ENCODE measurements around the gene S100A6.
A peak's percentile ranks its signal among the peaks of the same experiment; 100 is the strongest.
"Not testable (repeated sequence)": the region's sequence is repeated elsewhere in the genome, so short reads cannot be mapped to it uniquely, and the experiment has no call there.

S100A6 gene

DNA sequence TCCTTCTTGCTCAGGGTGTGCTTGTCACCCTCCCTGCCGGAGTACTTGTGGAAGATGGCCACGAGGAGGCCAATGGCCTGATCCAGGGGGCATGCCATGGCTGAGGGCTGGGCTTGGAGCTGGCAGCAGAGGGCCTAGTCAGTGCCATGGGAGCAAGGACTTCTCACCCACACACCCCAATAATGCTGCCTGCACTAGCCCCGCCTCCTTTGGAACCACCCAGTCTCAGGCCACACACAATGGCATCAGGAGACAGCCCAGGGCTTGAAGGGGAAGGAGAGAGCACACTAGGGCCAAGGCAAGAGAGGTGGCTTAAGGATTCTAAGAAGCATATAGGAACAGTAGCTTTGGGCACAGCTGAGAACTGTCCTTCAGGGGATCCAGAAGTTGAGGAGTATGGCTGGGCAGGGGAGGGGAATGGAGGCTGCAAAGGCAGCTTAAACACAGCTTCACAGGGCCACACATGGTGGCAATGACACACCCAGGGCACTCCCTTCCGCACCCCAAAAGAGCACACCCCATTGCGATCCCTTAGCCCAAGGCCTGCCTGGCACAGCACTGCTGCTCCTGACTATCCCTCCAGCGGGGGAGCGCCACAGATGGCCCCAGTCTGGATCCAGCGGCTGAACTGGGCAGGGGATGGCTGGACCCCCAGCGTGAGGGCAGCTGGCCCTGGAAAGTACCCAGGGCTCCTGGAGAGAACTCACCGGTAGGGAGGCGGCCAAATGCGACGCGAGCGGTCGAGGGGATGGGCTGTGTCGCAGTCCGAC, at the start of gene S100A6:
S100A6 (minus strand) TSS at position 750 of the 770 bp plus-strand sequence; CDS start at position 98, 652 bp downstream.
- DNase-seq = no peak

DNA sequence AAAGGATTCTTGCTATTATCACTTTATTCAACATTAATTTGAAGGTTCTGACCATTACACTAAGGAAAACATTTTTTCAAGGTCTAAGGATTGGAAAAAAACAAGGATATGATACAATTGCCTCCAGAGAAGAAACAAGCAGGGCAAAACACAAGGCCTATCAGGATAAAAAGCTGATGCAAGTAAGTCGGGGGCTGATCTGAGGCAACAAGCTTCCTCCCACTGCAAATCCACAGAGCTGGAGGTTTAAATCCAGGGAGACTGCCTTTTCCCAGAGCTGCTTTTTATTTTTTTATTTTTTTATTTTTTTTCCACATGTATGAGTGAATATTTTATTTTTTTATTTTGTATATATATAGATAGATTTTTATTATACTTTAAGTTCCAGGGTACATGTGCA, 49.2 kb upstream of the S100A6 start:
- no peak for DNase-seq

DNA sequence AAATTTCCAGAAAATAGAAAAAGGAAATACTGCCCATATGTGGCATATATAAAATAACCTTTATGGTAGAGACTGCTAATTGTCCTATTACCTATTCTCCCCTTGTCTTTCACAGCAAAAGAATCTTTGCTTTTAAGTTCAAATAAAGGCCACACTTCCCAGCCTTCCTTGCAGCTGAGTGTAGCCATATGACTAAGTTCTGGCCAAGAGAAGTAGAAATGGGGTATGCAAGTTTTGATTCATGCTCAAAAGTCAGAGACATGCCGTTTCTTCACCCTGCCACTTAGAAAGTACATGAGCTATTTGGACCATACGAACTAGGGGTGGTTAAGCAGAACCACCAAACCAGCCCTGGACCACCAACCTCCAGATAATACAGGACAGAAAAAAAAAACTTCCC, 48.2 kb upstream of the S100A6 start:
- no peak for DNase-seq

DNA sequence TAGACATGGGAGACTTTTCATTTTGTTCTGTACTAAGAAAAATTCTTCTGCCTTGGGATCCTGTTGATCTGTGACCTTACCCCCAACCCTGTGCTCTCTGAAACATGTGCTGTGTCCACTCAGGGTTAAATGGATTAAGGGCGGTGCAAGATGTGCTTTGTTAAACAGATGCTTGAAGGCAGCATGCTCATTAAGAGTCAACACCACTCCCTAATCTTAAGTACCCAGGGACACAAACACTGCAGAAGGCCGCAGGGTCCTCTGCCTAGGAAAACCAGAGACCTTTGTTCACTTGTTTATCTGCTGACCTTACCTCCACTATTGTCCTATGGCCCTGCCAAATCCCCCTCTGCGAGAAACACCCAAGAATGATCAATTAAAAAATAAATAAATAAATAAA, 47.7 kb upstream of the S100A6 start:
- DNase-seq = not testable (repeated sequence)

DNA sequence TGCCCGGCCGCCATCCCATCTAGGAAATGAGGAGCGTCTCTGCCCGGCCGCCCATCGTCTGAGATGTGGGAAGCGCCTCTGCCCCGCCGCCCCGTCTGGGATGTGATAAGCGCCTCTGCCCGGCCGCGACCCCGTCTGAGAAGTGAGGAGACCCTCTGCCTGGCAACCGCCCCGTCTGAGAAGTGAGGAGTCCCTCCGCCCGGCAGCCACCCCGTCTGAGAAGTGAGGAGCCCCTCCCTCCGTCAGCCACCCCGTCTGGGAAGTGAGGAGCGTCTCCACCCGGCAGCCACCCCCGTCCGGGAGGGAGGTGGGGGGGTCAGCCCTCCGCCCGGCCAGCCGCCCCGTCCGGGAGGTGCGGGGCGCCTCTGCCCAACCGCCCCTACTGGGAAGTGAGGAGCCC, 47.0 kb upstream of the S100A6 start:
- not testable (repeated sequence) for DNase-seq

DNA sequence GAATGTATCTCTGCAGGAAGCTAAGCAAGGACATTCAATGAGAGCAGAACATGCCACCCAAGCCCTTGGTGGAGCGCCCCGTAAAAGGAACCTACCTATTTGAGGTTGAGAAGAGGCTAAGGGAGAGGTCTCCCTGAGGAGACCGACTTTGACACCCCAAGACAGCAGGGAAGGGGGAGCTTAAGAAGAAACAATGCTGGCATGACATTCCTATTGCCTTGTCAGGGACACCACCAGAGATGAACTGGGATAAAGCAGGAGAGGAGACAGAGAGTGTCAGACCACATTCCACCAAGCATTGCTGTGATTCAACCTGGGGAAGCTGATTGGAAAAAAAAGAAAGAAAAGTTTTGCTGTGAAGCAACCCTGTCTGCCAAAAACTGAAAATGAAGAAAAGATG, 43.1 kb upstream of the S100A6 start:
- no peak for DNase-seq

DNA sequence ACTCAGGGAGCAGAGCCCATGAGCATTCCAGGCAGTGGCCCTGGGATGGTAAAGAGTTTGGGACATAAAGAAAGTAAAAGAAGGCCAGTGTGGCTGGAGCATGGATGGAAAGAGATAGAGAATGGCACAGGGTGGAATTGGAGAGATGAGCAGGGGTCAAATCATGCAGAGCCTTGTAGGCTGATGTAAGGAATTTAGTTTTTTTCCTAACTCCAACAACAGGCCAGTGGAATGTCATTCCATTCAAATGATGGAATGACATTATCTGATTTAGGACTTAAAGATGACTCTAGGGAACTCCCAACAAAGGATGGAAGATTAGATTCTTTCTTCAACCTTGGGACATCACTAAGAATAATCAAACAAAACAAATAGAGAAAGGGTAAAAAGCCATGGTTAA, 42.7 kb upstream of the S100A6 start:
- no peak for DNase-seq

DNA sequence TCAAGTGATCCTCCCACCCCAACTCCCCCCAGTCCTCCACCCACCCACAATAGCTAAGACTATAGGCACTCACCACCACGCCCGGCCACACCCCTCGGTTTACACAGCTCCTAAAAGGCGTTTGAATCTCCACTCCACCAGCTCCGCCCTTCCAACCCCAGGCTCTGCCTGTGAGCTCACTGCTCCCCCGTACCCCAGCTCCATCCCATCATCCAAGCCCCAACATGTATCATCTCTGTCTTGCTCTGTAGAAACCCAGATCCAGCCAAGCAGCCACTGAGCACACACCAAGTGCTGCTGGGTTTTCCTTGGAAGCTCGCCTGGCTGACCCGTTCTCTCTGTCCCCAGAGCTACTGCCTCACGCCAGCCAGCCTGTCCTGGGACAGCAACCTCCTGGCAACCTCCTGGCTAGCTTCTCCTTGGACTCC, 41.8 kb upstream of the S100A6 start:
- no peak for DNase-seq

DNA sequence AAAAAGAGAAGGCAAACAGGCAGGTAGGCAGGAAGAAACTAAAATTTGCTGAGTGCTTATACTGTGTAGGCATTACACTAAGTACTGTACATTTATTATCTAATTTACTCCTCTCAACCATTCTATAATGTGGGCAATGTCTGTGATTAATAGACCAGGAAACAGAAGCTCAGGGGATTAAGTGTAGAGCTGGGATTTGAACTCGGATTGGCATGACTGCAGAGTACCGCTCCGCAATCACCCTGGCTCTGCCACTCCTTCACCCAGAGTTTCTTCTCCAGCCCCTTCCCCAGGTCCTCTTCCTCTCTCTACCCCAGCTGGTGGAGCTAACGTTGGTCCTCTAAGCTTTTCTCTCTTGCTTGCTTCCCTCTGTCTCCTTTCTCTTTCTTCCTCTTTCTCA, 41.3 kb upstream of the S100A6 start:
- DNase-seq = no peak

DNA sequence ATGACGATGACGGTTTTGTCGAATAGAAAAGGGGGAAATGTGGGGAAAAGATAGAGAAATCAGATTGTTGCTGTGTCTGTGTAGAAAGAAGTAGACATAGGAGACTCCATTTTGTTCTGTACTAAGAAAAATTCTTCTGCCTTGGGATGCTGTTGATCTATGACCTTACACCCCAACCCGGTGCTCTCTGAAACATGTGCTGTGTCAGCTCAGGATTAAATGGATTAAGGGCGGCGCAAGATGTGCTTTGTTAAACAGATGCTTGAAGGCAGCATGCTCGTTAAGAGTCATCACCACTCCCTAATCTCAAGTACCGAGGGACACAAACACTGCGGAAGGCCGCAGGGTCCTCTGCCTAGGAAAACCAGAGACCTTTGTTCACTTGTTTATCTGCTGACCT, 39.7 kb upstream of the S100A6 start:
- peak; percentile 69 for DNase-seq

DNA sequence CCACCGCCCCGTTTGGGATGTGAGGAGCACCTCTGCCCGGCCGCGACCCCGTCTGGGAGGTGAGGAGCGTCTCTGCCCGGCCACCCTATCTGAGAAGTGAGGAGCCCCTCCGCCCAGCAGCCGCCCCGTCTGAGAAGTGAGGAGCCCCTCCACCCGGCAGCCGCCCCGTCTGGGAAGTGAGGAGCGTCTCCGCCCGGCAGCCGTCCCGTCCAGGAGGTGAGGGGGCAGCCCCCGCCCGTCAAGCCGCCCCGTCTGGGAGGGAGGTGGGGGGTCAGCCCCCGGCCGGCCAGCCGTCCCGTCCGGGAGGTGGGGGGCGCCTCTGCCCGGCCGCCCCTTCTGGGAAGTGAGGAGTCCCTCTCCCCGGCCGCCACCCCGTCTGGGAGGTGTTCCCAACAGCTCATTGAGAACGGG, 39.3 kb upstream of the S100A6 start:
- not testable (repeated sequence) for DNase-seq

DNA sequence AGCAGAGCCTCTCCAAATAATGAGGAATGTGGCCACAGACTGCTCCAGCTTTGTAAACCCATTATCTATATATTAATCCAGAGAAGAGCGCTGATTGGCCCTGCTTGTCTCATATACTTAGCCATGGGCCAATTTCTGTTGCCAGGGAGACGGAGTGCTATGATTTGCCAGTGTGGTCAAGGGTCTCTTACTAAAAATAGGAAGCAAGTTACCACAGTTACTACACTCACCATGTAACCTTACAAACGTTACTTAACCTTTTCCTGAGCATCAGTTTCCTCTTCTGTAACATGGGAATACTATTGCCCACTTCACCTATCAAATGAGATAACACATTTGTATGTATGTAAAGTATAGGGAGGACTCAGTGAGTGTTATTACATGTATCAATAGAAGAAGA, 37.6 kb upstream of the S100A6 start:
- DNase-seq = no peak

DNA sequence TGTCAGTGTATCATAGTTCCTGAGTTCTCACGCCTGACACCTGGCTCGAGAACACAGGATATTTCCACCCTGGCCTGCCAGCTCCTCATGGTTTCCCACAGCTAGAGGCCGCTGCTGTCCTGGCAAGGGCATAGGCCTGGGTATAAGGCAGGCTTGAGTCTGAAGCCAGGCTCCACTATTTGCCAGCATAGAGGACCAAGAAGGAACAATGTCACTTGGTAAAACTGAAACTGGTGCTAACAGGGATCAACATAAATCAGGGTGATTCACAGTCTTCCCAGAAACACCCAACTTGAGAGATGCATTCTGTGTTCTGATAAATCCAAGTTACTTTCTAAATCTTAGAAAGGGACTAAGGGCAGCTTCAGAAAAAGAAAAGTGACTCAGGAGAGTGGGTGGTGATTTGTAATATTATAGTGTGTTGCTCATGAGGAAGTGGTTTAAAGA, 36.8 kb upstream of the S100A6 start:
- DNase-seq = peak; percentile 10

DNA sequence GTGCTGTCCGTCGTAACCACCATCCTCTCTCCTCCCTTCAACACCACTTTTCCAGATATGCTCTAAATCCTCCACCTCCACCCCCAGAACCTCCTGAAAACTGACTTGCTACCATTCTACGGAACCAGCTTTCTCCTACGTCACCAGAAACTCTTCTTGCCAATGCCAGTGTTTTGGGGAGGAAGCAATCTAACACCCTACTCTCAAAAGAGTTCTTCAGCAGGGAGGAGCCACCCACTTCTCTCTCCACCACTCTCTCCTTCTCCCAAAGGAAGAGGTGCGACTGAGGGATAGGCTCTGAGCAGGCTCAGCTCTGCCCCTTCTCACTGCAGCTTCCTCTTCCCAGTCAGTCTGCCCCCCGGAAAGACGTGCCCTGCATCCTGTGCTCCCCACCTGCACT, 35.9 kb upstream of the S100A6 start:
- DNase-seq = no peak

DNA sequence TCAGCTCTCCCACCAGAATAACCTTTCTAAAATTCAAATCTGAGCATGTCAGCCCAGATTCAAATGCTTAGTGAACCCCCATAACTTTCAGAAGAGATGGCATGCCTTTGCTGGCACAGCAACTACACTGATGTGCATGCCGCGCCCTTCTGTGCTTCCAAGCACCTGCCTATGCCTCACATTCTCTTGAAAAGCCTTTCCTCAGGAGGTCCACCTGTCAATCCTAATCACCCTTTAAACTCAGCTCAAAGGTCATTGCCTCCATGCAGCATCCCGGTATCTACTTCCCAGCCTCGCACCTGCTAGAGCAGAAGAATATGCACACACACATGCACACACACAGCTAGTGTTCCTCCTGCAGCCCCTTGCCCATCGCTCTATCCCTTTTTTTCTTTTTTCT, 35.1 kb upstream of the S100A6 start:
- no peak for DNase-seq

DNA sequence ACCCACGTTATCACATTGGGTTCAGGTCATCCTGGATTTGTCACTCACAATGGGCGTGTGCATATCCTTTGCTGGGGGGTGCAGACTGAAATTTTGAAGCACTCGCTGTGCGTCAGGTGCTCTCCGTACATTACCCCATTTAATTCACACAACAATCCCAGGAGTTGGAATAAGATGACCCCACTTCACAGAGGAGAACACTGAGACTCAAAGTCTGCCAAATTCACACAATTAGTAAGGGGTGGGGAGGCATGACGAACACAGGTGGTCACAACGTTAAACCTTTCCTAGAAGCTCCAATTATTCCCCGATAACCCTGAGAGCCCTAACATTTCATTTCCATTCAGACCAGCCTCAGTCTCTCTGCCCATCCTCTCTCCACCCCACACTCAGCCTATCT, 33.7 kb upstream of the S100A6 start:
- DNase-seq = no peak

DNA sequence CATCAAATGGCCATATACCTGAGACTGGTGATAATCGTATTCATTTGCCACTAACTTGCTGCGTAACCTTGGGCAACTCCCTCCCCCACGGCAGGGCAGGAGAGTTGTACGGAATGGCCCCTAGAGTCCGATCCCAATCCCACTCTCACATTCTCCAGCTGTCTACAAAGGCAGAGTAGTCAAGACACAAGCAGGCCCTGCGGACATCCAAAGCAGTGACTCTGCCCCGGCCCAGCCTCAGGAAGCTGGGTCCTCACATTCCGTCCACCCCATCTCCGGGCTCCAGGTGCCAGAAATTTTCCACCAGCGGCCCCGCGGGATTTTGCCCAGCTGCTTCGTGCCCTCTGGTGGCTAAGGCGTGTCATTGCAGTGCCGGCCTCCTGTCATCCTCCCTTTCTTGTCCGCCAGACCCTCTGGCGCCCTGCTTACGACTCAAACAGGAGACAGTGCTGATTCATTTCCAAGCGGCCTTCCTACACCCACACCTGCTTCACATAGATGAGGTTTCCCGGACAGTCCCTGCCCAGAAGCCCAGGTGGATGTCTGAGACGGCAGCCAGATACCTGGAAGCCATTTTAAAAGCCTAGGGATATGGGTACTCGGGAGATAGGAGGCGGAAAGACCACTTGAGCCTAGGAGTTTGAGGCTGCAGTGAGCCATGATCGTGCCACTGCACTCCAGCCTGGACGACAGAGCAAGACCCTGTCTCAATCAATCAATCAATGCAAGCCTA, 32.7 kb upstream of the S100A6 start:
- peak; percentile 55 for DNase-seq

DNA sequence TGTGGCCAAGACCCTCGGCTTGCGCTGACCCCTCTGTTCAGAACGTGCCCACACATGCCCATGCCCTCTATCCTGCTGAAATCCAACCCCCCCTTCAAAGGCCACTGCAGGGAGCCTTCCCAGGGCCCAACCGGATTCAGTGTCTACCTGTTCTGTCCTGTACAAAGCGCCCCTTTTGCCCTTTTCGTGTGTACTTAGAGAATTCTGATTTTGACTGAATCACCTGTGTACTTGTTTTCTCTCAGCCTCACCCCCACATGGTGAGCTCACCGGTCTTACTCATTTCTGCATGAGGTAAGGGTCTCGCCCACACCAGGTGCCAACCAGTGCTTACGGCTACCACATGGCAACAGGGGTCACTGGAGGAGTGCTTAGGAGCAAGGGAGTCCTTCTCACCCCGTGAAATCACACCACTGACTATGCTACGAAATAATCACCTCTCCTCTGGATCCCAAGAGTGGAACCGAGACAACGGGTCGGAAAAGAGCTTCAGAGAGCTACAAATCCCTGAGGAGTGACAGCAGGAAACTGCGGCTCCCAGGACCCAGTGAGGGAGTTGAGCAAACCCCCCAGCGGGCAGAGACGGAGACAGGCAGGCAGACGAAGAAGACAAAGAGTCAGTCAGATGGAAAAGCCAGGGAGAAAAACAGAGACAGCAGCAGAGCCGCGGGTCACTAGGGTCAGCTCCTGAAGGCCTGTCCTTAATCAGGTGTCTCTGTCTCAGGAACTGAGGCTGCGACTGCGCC, 32.0 kb upstream of the S100A6 start:
- no peak for DNase-seq

DNA sequence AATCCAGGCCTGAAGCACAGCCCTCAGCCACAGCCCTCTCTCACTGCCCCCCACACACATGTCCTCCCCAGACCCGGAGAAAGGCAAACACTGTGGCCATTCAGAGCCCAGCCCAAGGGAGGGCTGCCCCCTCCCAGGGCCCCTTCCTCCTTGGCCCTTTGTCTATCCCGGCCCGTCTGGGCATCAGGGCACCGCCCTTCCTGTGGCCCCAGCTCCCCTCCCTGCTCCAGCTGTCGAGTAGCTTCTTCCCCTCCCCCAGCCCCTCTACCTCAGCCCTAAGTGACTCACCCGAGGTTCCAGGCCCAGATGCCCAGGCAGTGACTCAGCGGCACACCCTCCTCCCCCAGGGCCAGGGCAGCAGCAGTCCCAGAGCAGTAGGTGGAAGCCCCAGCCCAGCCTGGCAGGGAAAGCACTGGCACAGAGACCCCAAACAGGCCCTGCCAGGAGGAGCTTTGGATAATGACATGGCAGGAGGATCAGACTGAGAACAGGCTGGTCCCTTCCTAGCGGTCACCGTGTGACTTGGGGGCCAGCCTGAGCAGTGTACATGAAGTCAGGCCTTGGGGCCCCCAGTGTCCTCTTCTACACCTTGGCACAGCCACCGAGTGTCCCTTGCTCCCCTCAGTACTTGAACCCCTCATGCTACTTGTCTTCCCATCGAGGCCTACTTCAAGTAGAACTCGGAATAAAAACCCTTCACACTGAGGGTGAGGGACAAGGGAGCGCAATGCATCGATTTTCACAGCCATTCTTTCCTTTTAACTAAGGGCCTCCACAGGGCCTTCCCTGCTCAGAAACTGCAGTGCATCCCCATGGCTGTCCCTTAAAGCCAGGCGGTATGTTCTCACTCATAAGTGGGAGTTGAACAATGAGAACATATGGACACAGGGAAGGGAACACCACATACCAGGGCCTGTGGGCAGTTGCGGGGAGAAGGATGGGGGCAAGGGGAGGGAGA, 30.9 kb upstream of the S100A6 start:
- DNase-seq = peak; percentile 84

DNA sequence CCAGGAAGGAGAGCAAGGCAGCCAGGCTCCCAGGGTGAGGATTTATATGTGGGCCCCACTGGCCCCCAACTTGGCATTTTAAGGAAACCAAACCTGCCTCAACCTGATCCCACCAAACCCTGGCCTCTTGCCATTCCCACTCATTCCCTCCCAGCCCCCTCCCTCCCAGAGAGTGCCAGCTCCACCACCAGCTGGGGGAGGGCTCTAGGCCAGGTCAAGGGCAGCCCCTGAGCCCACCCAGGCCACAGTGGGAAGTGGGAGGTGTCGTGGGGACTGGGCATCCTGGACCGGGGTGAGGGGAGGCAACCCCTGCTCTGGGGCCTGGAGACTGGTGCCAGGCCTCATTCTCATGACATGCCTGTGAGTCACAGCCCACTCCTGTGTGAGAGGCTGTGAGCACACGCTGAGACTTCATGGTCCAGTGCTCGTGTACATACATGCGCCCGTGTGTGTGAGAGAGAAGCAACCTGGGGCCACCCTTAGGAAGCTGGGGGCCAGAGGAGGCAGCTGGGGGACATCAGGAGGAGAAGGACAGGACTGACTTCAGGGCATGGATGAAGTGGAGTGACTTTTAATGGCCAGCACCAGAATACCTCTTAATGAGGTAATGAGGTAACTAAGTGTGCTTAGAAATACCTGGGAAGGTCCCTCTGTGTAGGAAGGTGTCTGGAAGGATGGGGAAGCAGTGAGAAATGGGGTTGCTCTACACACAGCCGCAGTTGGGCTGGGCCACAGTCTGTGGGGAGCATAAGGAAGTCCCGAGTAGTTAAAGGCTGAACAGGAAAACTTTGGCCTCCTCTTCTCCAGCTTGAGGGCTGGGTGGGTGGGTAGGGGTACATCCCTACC, 30.0 kb upstream of the S100A6 start, which contains the start of gene S100A2:
S100A2 (minus strand) TSS at position 316 of the 846 bp plus-strand sequence. CDS start 1,967 bp downstream, outside the sequence.
- no peak for DNase-seq

DNA sequence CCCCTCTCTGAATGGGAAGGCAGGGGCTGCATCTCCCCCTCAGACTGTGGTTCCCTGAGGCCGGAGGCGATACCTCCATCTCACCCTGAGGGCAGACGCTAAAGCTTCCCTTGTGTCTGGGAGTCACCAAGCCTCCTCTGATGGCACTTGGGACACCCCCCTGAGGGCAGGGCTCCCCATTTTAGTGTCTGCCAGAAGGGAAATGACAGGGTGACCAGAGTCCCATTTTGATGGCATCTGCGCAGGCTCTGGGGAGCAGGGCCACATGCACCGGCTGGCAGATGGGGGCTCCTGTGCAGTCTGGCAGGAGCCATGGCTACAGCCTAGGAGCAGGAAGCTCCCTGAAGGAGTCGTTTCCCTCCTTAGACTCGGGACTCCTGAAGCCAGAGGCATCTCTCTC, 28.2 kb upstream of the S100A6 start:
- DNase-seq = no peak
